Measurements from ENCODE around the gene LIPC. TPM values are rescaled to one million over a fixed set of nuclear protein-coding genes. Genes with fewer than 3 reads are reported as not detected.
A peak's percentile ranks its signal among the peaks of the same experiment; 100 is the strongest.

LIPC gene
- total RNA-seq, 2 donors from 2014 or later, result 2.9 to 13.8 TPM

- DNase-seq, result peak; percentile 60
- no peak overlapping the region for H3K27ac ChIP-seq
- H3K9me3 ChIP-seq, result no peaks in the 10 kb centered on the region
- H3K36me3 ChIP-seq, result no peaks in the 10 kb centered on the region
- H3K9ac ChIP-seq (ENCODE audit: low read depth in 2 of 2, low read length in 2 of 2), result no peak overlapping the region
- H3K4me1 ChIP-seq, result no peaks in the 10 kb centered on the region
- no peak for TF ChIP-seq CTCF (IDR thresholded peaks at IDR 0.05)
- no peaks in the 10 kb centered on the region for H3K27me3 ChIP-seq
- no peak overlapping the region for H3K4me3 ChIP-seq
- intact Hi-C loops (cut with DNase I), result no loop called here
Observed at GRCh38 chr15:58559904-58560588, 128.3 kb downstream of the LIPC start.

GRCh38 chr15:58561321-58561720, 129.5 kb downstream of the LIPC start:
- no peak for DNase-seq

GRCh38 chr15:58562135-58562534, 130.3 kb downstream of the LIPC start:
- Histone ChIP-seq H3K27ac (no peak overlapping the region), H3K4me1 (no peaks in the 10 kb centered on the region), H3K36me3 (no peaks in the 10 kb centered on the region), H3K9ac (ENCODE audit: low read depth in 2 of 2, low read length in 2 of 2) (no peak overlapping the region), H3K27me3 (no peaks in the 10 kb centered on the region), H3K9me3 (no peaks in the 10 kb centered on the region), H3K4me3 (no peak overlapping the region)
- no peak for TF ChIP-seq CTCF (IDR thresholded peaks at IDR 0.05)
- intact Hi-C loops (cut with DNase I), result no loop called here
- no peak for DNase-seq

More at GRCh38 chr15:58561321-58561720, 129.5 kb downstream of the LIPC start:
- Histone ChIP-seq H3K27ac (no peak overlapping the region), H3K27me3 (no peaks in the 10 kb centered on the region), H3K9ac (ENCODE audit: low read depth in 2 of 2, low read length in 2 of 2) (no peak overlapping the region), H3K9me3 (no peaks in the 10 kb centered on the region), H3K4me3 (no peak overlapping the region), H3K4me1 (no peaks in the 10 kb centered on the region), H3K36me3 (no peaks in the 10 kb centered on the region)
- intact Hi-C loops (cut with DNase I), result no loop called here
- TF ChIP-seq CTCF (IDR thresholded peaks at IDR 0.05), result no peak

- no peaks in the 10 kb centered on the region for H3K27me3 ChIP-seq
- intact Hi-C loops (cut with DNase I), result no loop called here
- peak; percentile 18 for DNase-seq
- H3K9me3 ChIP-seq, result no peaks in the 10 kb centered on the region
- no peak overlapping the region for H3K27ac ChIP-seq
- no peaks in the 10 kb centered on the region for H3K4me1 ChIP-seq
- no peaks in the 10 kb centered on the region for H3K36me3 ChIP-seq
- TF ChIP-seq CTCF (IDR thresholded peaks at IDR 0.05), result no peak
- no peak overlapping the region for H3K9ac ChIP-seq (ENCODE audit: low read depth in 2 of 2, low read length in 2 of 2)
- no peak overlapping the region for H3K4me3 ChIP-seq
Observed at GRCh38 chr15:58564981-58565380, 133.2 kb downstream of the LIPC start.

- no peak for DNase-seq
- H3K4me1 ChIP-seq, result no peaks in the 10 kb centered on the region
- intact Hi-C loops (cut with DNase I), result no loop called here
- no peaks in the 10 kb centered on the region for H3K9me3 ChIP-seq
- no peaks in the 10 kb centered on the region for H3K27me3 ChIP-seq
- no peaks in the 10 kb centered on the region for H3K36me3 ChIP-seq
- no peak for TF ChIP-seq CTCF (IDR thresholded peaks at IDR 0.05)
- H3K4me3 ChIP-seq, result no peak overlapping the region
- H3K27ac ChIP-seq, result no peak overlapping the region
- no peak overlapping the region for H3K9ac ChIP-seq (ENCODE audit: low read depth in 2 of 2, low read length in 2 of 2)
Observed at GRCh38 chr15:58565619-58566018, 133.8 kb downstream of the LIPC start.
